ENCODE measurements around the gene TNNI2.

The TNNI2 gene

GRCh38 chr11:1868056-1868635, 29.4 kb downstream of the TNNI2 start:
- no peak overlapping the region for H3K4me3 ChIP-seq (ENCODE audit: low read depth, low read length)
- no peak for TF ChIP-seq CTCF (IDR thresholded peaks at IDR 0.05; ENCODE audit: low read depth, low read length)

GRCh38 chr11:1868636-1869291, 30.0 kb downstream of the TNNI2 start:
- no peak overlapping the region for H3K4me3 ChIP-seq (ENCODE audit: low read depth, low read length)
- TF ChIP-seq CTCF (IDR thresholded peaks at IDR 0.05; ENCODE audit: low read depth, low read length): no peak

GRCh38 chr11:1869427-1870325, 30.9 kb downstream of the TNNI2 start:
- H3K4me3 ChIP-seq (ENCODE audit: low read depth, low read length): no peak overlapping the region
- no peak for TF ChIP-seq CTCF (IDR thresholded peaks at IDR 0.05; ENCODE audit: low read depth, low read length)

- no peak overlapping the region for H3K4me3 ChIP-seq (ENCODE audit: low read depth, low read length)
- TF ChIP-seq CTCF (IDR thresholded peaks at IDR 0.05; ENCODE audit: low read depth, low read length): no peak
These were observed 31.5 kb downstream of the TNNI2 start for GRCh38 chr11:1870326-1870696.

- TF ChIP-seq CTCF (IDR thresholded peaks at IDR 0.05; ENCODE audit: low read depth, low read length): no peak
- H3K4me3 ChIP-seq (ENCODE audit: low read depth, low read length): no peak overlapping the region
These were observed 32.1 kb downstream of the TNNI2 start for GRCh38 chr11:1870721-1871466.

GRCh38 chr11:1871531-1871930, 32.8 kb downstream of the TNNI2 start:
- H3K4me3 ChIP-seq (ENCODE audit: low read depth, low read length): no peak overlapping the region
- TF ChIP-seq CTCF (IDR thresholded peaks at IDR 0.05; ENCODE audit: low read depth, low read length): no peak
